ENCODE measurements around the gene ZNF213. TPM values are rescaled to one million over a fixed set of nuclear protein-coding genes. Genes with fewer than 3 reads are reported as not detected.

Gene ZNF213
- total RNA-seq, 2 experiments from 2014 or later: 6.1 to 7.5 TPM

DNA sequence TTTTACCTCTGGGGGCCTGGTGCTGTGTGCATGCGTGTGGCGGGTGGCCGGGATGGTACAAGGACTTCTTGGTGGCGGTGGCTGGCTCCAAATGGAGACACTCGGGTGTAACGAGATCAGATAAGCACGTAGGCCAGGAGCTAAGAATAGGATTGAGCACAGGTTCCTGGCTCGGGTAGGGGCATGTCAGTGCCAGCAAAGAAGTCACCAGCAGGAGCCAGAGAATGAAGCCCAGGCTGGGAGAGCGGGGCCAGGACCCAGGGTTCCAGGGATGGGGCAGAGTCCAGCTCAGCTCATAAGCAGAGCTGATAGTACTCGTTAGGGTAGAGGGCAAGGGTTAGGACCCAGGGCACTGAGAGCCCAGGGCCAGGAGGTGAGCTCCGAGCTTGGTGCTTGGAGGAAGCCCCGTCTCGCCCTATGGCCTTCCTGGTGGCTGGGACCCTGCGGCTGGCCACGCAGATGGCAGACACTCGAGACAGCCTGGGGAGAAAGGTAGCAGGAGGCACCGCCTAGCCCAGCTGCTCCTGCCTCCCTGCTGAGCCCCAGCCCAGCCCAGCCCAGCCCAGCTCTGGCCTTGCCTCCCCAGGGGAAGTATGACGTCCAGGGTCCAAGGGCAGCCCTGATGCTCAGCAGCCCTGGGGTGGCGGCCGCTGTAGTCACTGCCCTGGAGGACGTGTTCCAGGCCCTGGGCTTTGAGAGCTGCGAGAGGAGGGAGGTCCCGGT is 8.9 kb downstream of the ZNF213 start:
- Mint-ChIP-seq H3K36me3 (ENCODE audit: low read depth) (peaks cover 8% of the 10 kb centered on the region), H3K27me3 (no peaks in the 10 kb centered on the region), H3K4me3 (no peak overlapping the region), H3K27ac (no peak overlapping the region), H3K9me3 (no peaks in the 10 kb centered on the region), H3K4me1 (ENCODE audit: low read depth) (no peaks in the 10 kb centered on the region)
- intact Hi-C loops (cut with micrococcal nuclease): no loop called here
- POLR2A ChIA-PET: interaction anchor here (0.6 to 1.8 kb wide), 4 partner anchors 8 to 65 kb away, joined by 3 to 5 read pairs (median 4); no protein-coding TSS in a partner anchor
- ATAC-seq (no peak), DNase-seq (no peak)
- CTCF ChIA-PET: interaction anchor here (0.7 to 3.3 kb wide), 3 partner anchors 9 to 112 kb away, joined by 3 to 16 read pairs (median 6); partner anchors contain the start of gene ZNF213
- TF ChIP-seq, protein P1, sequence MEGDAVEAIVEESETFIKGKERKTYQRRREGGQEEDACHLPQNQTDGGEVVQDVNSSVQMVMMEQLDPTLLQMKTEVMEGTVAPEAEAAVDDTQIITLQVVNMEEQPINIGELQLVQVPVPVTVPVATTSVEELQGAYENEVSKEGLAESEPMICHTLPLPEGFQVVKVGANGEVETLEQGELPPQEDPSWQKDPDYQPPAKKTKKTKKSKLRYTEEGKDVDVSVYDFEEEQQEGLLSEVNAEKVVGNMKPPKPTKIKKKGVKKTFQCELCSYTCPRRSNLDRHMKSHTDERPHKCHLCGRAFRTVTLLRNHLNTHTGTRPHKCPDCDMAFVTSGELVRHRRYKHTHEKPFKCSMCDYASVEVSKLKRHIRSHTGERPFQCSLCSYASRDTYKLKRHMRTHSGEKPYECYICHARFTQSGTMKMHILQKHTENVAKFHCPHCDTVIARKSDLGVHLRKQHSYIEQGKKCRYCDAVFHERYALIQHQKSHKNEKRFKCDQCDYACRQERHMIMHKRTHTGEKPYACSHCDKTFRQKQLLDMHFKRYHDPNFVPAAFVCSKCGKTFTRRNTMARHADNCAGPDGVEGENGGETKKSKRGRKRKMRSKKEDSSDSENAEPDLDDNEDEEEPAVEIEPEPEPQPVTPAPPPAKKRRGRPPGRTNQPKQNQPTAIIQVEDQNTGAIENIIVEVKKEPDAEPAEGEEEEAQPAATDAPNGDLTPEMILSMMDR (IDR thresholded peaks at IDR 0.05): no peak

DNA sequence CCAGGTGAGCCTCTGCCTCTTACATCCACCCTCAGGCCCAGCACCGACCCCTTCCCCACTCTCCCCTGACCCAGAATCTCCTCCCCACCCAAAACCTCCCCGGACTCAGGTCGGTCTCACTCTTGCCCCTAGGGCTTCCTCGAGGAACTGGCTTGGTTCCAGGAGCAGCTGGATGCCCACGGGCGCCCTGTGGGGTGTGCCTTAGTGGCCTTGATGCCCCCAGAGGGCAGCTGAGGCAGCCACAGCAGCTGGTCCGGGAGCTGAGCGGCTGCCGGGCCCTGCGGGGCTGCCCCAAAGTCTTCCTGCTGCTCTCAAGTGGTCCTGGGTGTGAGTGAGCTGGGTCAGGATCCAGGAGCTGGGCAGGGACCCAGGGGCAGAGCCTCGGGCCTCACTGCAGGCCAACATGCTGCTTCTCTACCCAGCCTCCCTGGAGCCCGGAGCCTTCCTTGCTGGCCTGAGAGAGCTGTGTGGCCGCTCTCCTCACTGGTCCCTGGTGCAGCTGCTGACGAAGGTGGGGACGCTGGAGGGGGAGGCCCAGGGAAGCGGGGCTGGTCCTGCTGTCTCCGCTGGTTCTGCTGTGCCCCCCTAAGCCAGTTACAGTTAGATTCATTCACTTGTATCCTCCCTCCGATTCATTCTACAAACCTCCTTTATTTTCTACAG is 9.6 kb downstream of the ZNF213 start:
- Mint-ChIP-seq H3K36me3 (ENCODE audit: low read depth) (peaks cover 8% of the 10 kb centered on the region), H3K27me3 (no peaks in the 10 kb centered on the region), H3K4me1 (ENCODE audit: low read depth) (no peaks in the 10 kb centered on the region), H3K9me3 (no peaks in the 10 kb centered on the region), H3K4me3 (no peak overlapping the region), H3K27ac (no peak overlapping the region)
- TF ChIP-seq, protein P1 (IDR thresholded peaks at IDR 0.05): no peak
- no peak for ATAC-seq
- DNase-seq: no peak
- POLR2A ChIA-PET: interaction anchor here (0.5 to 1.8 kb wide), 6 partner anchors 9 to 44 kb away, joined by 3 to 5 read pairs (median 4); no protein-coding TSS in a partner anchor
- intact Hi-C loops (cut with micrococcal nuclease): no loop called here
- CTCF ChIA-PET: interaction anchor here (1.1 to 3.3 kb wide), 3 partner anchors 10 to 14 kb away, joined by 3 to 16 read pairs (median 6); partner anchors contain the start of gene ZNF213

DNA sequence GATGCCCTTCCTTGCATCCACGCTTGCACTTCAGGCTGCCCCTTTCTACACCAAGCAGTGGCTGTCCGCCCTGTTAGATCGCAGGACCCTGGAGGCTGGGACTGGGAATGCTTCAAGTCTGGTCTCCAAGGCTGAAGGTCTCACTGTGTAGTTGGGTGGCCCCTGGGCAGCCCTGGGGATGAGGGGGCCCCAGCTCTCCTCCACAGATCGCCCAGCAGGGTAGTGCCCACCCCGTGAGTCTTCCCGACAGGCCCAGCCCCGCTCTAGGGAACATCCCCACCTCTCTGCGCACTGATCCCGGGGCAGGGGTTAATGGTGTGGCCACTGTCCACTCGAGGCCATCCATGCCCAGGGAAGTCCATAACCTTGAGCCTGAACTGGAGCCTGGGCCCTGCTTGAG is 10.3 kb downstream of the ZNF213 start:
- Mint-ChIP-seq H3K27me3 (no peaks in the 10 kb centered on the region), H3K9me3 (no peaks in the 10 kb centered on the region), H3K4me1 (ENCODE audit: low read depth) (no peaks in the 10 kb centered on the region), H3K36me3 (ENCODE audit: low read depth) (peaks cover 8% of the 10 kb centered on the region), H3K4me3 (no peak overlapping the region), H3K27ac (no peak overlapping the region)
- TF ChIP-seq, protein P1 (IDR thresholded peaks at IDR 0.05): no peak
- intact Hi-C loops (cut with micrococcal nuclease): no loop called here
- CTCF ChIA-PET: interaction anchor here (1.2 to 3.3 kb wide), 2 partner anchors 10 to 15 kb away, joined by 3 to 16 read pairs; partner anchors contain the start of gene ZNF213
- POLR2A ChIA-PET: interaction anchor here (0.5 to 1.8 kb wide), 6 partner anchors 8 to 20 kb away, joined by 3 to 5 read pairs (median 5); no protein-coding TSS in a partner anchor
- DNase-seq (no peak), ATAC-seq (no peak)

DNA sequence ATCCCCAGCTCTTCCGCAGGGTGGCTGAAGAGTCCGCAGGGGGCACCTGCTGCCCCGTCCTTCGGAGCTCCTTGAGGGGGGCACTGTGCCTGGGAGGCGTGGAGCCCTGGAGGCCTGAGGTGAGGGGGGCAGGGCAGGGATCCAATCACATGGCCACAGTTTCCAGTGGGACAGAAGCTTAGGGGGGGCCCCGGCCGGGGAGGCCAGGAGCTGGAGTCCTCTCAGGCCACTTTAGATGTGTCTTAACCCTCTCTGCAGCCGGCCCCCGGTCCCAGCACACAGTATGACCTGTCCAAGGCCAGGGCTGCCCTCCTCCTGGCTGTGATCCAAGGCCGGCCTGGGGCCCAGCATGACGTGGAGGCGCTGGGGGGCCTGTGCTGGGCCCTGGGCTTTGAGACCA is 10.8 kb downstream of the ZNF213 start:
- intact Hi-C loops (cut with micrococcal nuclease): no loop called here
- TF ChIP-seq, protein P1 (IDR thresholded peaks at IDR 0.05): no peak
- no peak for ATAC-seq

More for the DNA sequence above, 10.8 kb downstream of the ZNF213 start:
- POLR2A ChIA-PET: interaction anchor here (1.1 to 1.8 kb wide), 3 partner anchors 8 to 16 kb away, joined by 5 read pairs; no protein-coding TSS in a partner anchor
- Mint-ChIP-seq H3K27ac (no peak overlapping the region), H3K27me3 (no peaks in the 10 kb centered on the region), H3K9me3 (no peaks in the 10 kb centered on the region), H3K36me3 (ENCODE audit: low read depth) (peaks cover 8% of the 10 kb centered on the region), H3K4me1 (ENCODE audit: low read depth) (peaks cover 2% of the 10 kb centered on the region), H3K4me3 (no peak overlapping the region)
- no peak for DNase-seq
- CTCF ChIA-PET: interaction anchor here (1.2 to 3.3 kb wide), 3 partner anchors 11 to 115 kb away, joined by 3 to 16 read pairs (median 3); partner anchors contain the start of gene ZNF213

Data from activated CD8-positive, alpha-beta T cell treated with anti-CD3 and anti-CD28 coated beads for 36 hours (primary cell).